A549 (cell line): Measurements from ENCODE around the gene RNF38.

Experiments used
- CTCF ChIP-seq: fragments of >200 bp; sonication (Bioruptor Twin); formaldehyde crosslinking; IDR thresholded peaks from 3 replicates; pipeline ENCODE4 v1.5.1; 2016
- NFE2L2 ChIP-seq: fragments of 150-350 bp; conservative IDR thresholded peaks from 2 replicates; pipeline ENCODE4 v1.6.1; 2014; ENCODE audit warnings: low read length

- TF ChIP-seq NFE2L2, result no peak
- no peak for TF ChIP-seq CTCF
These were observed 10.5 kb downstream of the RNF38 start for GRCh38 chr9:36389590-36389989.
